Measurements from ENCODE around the gene PTPN12. TPM values are rescaled to one million over a fixed set of nuclear protein-coding genes. Genes with fewer than 3 reads are reported as not detected.
A peak's percentile ranks its signal among the peaks of the same experiment; 100 is the strongest.

The PTPN12 gene
- total RNA-seq, 4 donors from 2014 or later, result 64.6 to 130 (median 95.5) TPM

DNA sequence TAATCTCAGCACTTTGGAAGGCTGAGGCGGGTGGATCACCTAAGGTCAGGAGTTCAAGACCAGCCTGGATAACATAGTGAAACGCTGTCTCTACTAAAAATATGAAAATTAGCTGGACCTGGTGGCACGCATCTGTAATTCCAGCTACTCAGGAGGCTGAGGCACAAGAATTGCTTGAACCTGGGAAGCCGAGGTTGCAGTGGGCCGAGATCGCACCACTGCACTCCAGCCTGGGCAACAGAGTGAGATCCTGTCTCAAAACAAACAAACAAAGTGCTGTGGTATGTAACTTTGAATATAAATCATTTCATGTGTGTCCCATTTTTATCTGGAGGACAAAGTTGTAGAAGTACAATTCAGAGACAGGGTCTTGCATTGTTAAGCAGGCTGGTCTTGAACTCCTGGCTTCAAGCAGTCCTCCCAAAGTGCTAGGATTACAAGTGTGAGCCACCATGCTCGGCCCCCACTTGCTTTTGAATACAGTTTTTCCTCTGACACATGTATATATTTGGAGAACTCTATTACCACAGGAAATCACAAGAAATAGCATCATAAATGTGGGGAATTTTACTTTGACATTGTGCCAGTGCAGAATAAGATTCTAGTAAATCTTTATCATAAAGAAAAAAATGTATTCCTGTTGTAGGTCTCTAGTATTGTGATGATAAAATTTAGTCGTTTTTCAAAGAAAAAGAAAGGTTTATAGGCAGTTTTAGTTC lies 32.6 kb downstream of the PTPN12 start:
- H3K9me3 ChIP-seq, result no peaks in the 10 kb centered on the region
- peaks cover 31% of the 10 kb centered on the region for H3K4me1 ChIP-seq
- peaks cover 25% of the 10 kb centered on the region for H3K36me3 ChIP-seq
- 82% methylated on average over 8 of the region's 8 CpGs for WGBS
- no peaks in the 10 kb centered on the region for H3K27me3 ChIP-seq
- no peak overlapping the region for H3K4me3 ChIP-seq
- H3K27ac ChIP-seq, result peak overlapping the region; percentile 28
- TF ChIP-seq, protein P1, sequence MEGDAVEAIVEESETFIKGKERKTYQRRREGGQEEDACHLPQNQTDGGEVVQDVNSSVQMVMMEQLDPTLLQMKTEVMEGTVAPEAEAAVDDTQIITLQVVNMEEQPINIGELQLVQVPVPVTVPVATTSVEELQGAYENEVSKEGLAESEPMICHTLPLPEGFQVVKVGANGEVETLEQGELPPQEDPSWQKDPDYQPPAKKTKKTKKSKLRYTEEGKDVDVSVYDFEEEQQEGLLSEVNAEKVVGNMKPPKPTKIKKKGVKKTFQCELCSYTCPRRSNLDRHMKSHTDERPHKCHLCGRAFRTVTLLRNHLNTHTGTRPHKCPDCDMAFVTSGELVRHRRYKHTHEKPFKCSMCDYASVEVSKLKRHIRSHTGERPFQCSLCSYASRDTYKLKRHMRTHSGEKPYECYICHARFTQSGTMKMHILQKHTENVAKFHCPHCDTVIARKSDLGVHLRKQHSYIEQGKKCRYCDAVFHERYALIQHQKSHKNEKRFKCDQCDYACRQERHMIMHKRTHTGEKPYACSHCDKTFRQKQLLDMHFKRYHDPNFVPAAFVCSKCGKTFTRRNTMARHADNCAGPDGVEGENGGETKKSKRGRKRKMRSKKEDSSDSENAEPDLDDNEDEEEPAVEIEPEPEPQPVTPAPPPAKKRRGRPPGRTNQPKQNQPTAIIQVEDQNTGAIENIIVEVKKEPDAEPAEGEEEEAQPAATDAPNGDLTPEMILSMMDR (IDR thresholded peaks at IDR 0.05), result no peak
- TF ChIP-seq POLR2AphosphoS5 (IDR thresholded peaks at IDR 0.05) (no peak), POLR2A (IDR thresholded peaks at IDR 0.05) (no peak), EP300 (IDR thresholded peaks at IDR 0.05) (no peak)
- DNase-seq (ENCODE audit: low spot score in 2 of 2), result no peak

GRCh38 chr7:77570330-77571011 lies 33.4 kb downstream of the PTPN12 start:
- no peak for DNase-seq (ENCODE audit: low spot score in 2 of 2)
- Histone ChIP-seq H3K36me3 (peaks cover 32% of the 10 kb centered on the region), H3K4me1 (peaks cover 31% of the 10 kb centered on the region), H3K27ac (peak overlapping the region; percentile 29), H3K4me3 (no peak overlapping the region), H3K9me3 (no peaks in the 10 kb centered on the region), H3K27me3 (no peaks in the 10 kb centered on the region)
- TF ChIP-seq POLR2AphosphoS5 (IDR thresholded peaks at IDR 0.05) (no peak), POLR2A (IDR thresholded peaks at IDR 0.05) (no peak), EP300 (IDR thresholded peaks at IDR 0.05) (no peak)
- TF ChIP-seq, protein P1 (IDR thresholded peaks at IDR 0.05), result no peak
- WGBS, result 60% methylated on average over 3 of the region's 3 CpGs

GRCh38 chr7:77571801-77572200 lies 34.7 kb downstream of the PTPN12 start:
- TF ChIP-seq, protein P1 (IDR thresholded peaks at IDR 0.05), result no peak
- no peak for TF ChIP-seq EP300 (IDR thresholded peaks at IDR 0.05)
- TF ChIP-seq POLR2A (IDR thresholded peaks at IDR 0.05), result no peak
- no peak for TF ChIP-seq POLR2AphosphoS5 (IDR thresholded peaks at IDR 0.05)
- whole genome bisulfite sequencing, result 87% methylated on average over 6 of the region's 6 CpGs
- no peak for DNase-seq (ENCODE audit: low spot score in 2 of 2)
- no peaks in the 10 kb centered on the region for H3K9me3 ChIP-seq
- no peak overlapping the region for H3K27ac ChIP-seq
- H3K27me3 ChIP-seq, result no peaks in the 10 kb centered on the region
- peaks cover 43% of the 10 kb centered on the region for H3K36me3 ChIP-seq
- peaks cover 22% of the 10 kb centered on the region for H3K4me1 ChIP-seq
- H3K4me3 ChIP-seq, result no peak overlapping the region

- 86% methylated on average over 7 of the region's 7 CpGs for WGBS
- Histone ChIP-seq H3K4me3 (no peak overlapping the region), H3K27ac (no peak overlapping the region), H3K27me3 (no peaks in the 10 kb centered on the region), H3K9me3 (no peaks in the 10 kb centered on the region), H3K36me3 (peaks cover 43% of the 10 kb centered on the region), H3K4me1 (peaks cover 9% of the 10 kb centered on the region)
- no peak for DNase-seq (ENCODE audit: low spot score in 2 of 2)
- TF ChIP-seq, protein P1 (IDR thresholded peaks at IDR 0.05), result no peak
- TF ChIP-seq POLR2A (IDR thresholded peaks at IDR 0.05) (no peak), EP300 (IDR thresholded peaks at IDR 0.05) (no peak), POLR2AphosphoS5 (IDR thresholded peaks at IDR 0.05) (no peak)
Measured at GRCh38 chr7:77575187-77575586, 38.1 kb downstream of the PTPN12 start.

DNA sequence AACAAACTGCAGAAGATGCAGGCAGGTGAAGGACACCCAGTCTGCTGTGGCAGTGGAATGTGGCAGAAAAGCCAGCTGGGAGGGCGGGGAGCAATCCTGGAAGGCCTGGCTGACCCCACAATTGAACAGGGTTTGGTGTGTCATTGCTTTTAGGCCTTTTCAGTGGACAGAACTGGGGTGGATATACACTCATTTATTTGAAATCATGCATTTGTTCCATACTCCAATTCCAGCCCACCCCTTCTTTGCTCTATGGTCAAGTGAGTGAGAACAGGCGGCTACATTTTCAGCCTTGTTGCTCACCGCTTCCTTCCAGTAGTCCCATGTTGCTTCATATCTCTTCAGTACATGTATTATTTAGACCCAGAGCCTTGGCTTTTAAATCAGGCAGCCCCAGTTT lies 39.8 kb downstream of the PTPN12 start:
- H3K27ac ChIP-seq, result no peak overlapping the region
- H3K4me3 ChIP-seq, result no peak overlapping the region
- H3K27me3 ChIP-seq, result no peaks in the 10 kb centered on the region
- TF ChIP-seq, protein P1 (IDR thresholded peaks at IDR 0.05), result no peak
- no peak for TF ChIP-seq EP300 (IDR thresholded peaks at IDR 0.05)
- TF ChIP-seq POLR2A (IDR thresholded peaks at IDR 0.05), result no peak
- peaks cover 43% of the 10 kb centered on the region for H3K36me3 ChIP-seq
- no peaks in the 10 kb centered on the region for H3K9me3 ChIP-seq
- no peak for DNase-seq (ENCODE audit: low spot score in 2 of 2)
- 99% methylated on average over 3 of the region's 3 CpGs for WGBS
- H3K4me1 ChIP-seq, result no peaks in the 10 kb centered on the region
